PC-9 (cell line): ENCODE measurements around the gene ZNF688.

Experiments
- EZH2 ChIP-seq: fragments of 200-600 bp; sonication (generic); IDR thresholded peaks from 2 replicates; pipeline ENCODE4 v1.8.0; 2017; ENCODE audit warnings: antibody characterized with exemption, low read depth
- TF ChIP-seq, protein P1 (sequence below): fragments of 200-600 bp; sonication (generic); conservative IDR thresholded peaks from 2 replicates; pipeline ENCODE4 v1.6.1; 2017; ENCODE audit warnings: mixed run types, antibody characterized with exemption, mild to moderate bottlenecking, moderate library complexity

DNA sequence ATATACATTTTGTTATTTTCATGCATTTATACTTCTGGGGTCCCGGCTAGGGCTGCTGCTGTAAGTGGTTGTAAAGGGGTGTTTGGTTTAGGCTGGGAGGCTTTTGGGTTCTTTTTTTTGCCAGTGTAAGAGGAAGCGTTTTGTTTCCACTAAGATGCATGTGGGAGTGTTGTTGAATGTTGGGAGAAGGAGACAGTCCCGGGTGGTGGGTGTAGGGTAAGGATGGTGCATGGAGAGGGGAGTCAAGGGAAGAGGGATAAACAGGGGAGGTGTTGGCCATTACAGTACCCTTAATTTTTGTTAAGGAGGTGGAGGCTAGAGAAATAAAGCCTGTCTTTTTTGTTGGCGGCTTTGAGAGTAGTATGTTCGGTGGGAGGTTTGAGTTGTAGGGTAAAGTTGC lies 28.4 kb downstream of the ZNF688 start:
- TF ChIP-seq, protein P1, sequence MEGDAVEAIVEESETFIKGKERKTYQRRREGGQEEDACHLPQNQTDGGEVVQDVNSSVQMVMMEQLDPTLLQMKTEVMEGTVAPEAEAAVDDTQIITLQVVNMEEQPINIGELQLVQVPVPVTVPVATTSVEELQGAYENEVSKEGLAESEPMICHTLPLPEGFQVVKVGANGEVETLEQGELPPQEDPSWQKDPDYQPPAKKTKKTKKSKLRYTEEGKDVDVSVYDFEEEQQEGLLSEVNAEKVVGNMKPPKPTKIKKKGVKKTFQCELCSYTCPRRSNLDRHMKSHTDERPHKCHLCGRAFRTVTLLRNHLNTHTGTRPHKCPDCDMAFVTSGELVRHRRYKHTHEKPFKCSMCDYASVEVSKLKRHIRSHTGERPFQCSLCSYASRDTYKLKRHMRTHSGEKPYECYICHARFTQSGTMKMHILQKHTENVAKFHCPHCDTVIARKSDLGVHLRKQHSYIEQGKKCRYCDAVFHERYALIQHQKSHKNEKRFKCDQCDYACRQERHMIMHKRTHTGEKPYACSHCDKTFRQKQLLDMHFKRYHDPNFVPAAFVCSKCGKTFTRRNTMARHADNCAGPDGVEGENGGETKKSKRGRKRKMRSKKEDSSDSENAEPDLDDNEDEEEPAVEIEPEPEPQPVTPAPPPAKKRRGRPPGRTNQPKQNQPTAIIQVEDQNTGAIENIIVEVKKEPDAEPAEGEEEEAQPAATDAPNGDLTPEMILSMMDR: no peak
- no peak for TF ChIP-seq EZH2
